ENCODE data around the gene SALL4.
"Not testable (repeated sequence)": the region's sequence is repeated elsewhere in the genome, so short reads cannot be mapped to it uniquely, and the experiment has no call there.

The SALL4 gene

GRCh38 chr20:51802170-51802751, at the start of gene SALL4:
Gene SALL4, minus strand, starts transcription at chr20:51802521. Its CDS starts 113 bp downstream, at chr20:51802408.
- no peak for DNase-seq (ENCODE audit: low read depth in 3 of 3)

GRCh38 chr20:51848346-51848745, 46.0 kb upstream of the SALL4 start:
- DNase-seq (ENCODE audit: low read depth in 3 of 3): no peak

GRCh38 chr20:51840865-51841264, 38.5 kb upstream of the SALL4 start:
- DNase-seq (ENCODE audit: low read depth in 3 of 3): no peak

- no peak for DNase-seq (ENCODE audit: low read depth in 3 of 3)
Measured at GRCh38 chr20:51837876-51838420, 35.6 kb upstream of the SALL4 start.

GRCh38 chr20:51837436-51837835, 35.1 kb upstream of the SALL4 start:
- DNase-seq (ENCODE audit: low read depth in 3 of 3): no peak

GRCh38 chr20:51833326-51833725, 31.0 kb upstream of the SALL4 start:
- no peak for DNase-seq (ENCODE audit: low read depth in 3 of 3)

- DNase-seq (ENCODE audit: low read depth in 3 of 3): no peak
Measured at GRCh38 chr20:51832276-51832675, 30.0 kb upstream of the SALL4 start.

- no peak for DNase-seq (ENCODE audit: low read depth in 3 of 3)
Measured at GRCh38 chr20:51831866-51832265, 29.5 kb upstream of the SALL4 start.

GRCh38 chr20:51830538-51830937, 28.2 kb upstream of the SALL4 start:
- DNase-seq (ENCODE audit: low read depth in 3 of 3): no peak

GRCh38 chr20:51828762-51829161, 26.4 kb upstream of the SALL4 start:
- DNase-seq (ENCODE audit: low read depth in 3 of 3): no peak

- no peak for DNase-seq (ENCODE audit: low read depth in 3 of 3)
Measured at GRCh38 chr20:51826372-51826771, 24.1 kb upstream of the SALL4 start.

GRCh38 chr20:51818479-51819008, 16.2 kb upstream of the SALL4 start:
- DNase-seq (ENCODE audit: low read depth in 3 of 3): no peak

- DNase-seq (ENCODE audit: low read depth in 3 of 3): not testable (repeated sequence)
Measured at GRCh38 chr20:51816856-51817255, 14.5 kb upstream of the SALL4 start.

GRCh38 chr20:51815383-51816076, 13.2 kb upstream of the SALL4 start:
- no peak for DNase-seq (ENCODE audit: low read depth in 3 of 3)

GRCh38 chr20:51812861-51813260, 10.5 kb upstream of the SALL4 start:
- no peak for DNase-seq (ENCODE audit: low read depth in 3 of 3)

- no peak for DNase-seq (ENCODE audit: low read depth in 3 of 3)
Measured at GRCh38 chr20:51811514-51812128, 9.3 kb upstream of the SALL4 start.

GRCh38 chr20:51811042-51811355, 8.7 kb upstream of the SALL4 start:
- DNase-seq (ENCODE audit: low read depth in 3 of 3): no peak

- DNase-seq (ENCODE audit: low read depth in 3 of 3): no peak
Measured at GRCh38 chr20:51810155-51811041, 8.1 kb upstream of the SALL4 start.

GRCh38 chr20:51807720-51808250, 5.5 kb upstream of the SALL4 start:
- DNase-seq (ENCODE audit: low read depth in 3 of 3): no peak

- no peak for DNase-seq (ENCODE audit: low read depth in 3 of 3)
Measured at GRCh38 chr20:51804754-51805153, 2.4 kb upstream of the SALL4 start.

GRCh38 chr20:51803148-51803854, 980 bp upstream of the SALL4 start:
- no peak for DNase-seq (ENCODE audit: low read depth in 3 of 3)

Measured in stimulated activated CD4-positive, alpha-beta T cell treated with anti-CD3 and anti-CD28 coated beads, TNF-alpha, amount 100 ng/mL, for 48 hours (primary cell).